GM10248 (cell line): ENCODE measurements around the gene C2.
"Not testable (repeated sequence)": the region's sequence is repeated elsewhere in the genome, so short reads cannot be mapped to it uniquely, and the experiment has no call there.

ENCODE experiments used
- CTCF ChIA-PET: fragments of 300-600 bp; sonication (Branson Sonifier 250); formaldehyde crosslinking; extraction: SDS; loops from one replicate; lab custom pipeline; 2021; ENCODE audit warnings: antibody characterized with exemption; lab: Yijun Ruan, JAX
- POLR2A ChIA-PET: fragments of 350-650 bp; sonication (Branson Sonifier 250); formaldehyde crosslinking; extraction: SDS; loops from one replicate; lab custom pipeline; 2020; ENCODE audit warnings: antibody characterized with exemption; lab: Yijun Ruan, JAX
- DNase-seq: peaks from one replicate; pipeline ENCODE4 v3.0.0; 2012; ENCODE audit errors: extremely low spot score
- CTCF ChIP-seq: IDR thresholded peaks from 2 replicates; pipeline ENCODE4 v1.5.1; 2012; ENCODE audit warnings: mild to moderate bottlenecking, low read depth; ENCODE audit errors: extremely low read depth, missing control alignments, control extremely low read depth

The C2 gene

GRCh38 chr6:31901415-31901952 lies 26.0 kb upstream of the C2 start:
- DNase-seq, result peak; percentile 77
- no peak for TF ChIP-seq CTCF
- ChIA-PET POLR2A (no interaction called here), CTCF (interaction anchor here (1.4 kb wide), 1 partner anchor 18 kb away, joined by 3 read pairs; no protein-coding TSS in a partner anchor)

- ChIA-PET POLR2A (interaction anchor here (0.9 kb wide), 1 partner anchor 75 kb away, joined by 3 read pairs; the partner anchor contains the start of gene HSPA1B), CTCF (interaction anchor here (1.0 to 1.4 kb wide), 2 partner anchors 18 to 69 kb away, joined by 3 read pairs; no protein-coding TSS in a partner anchor)
- TF ChIP-seq CTCF, result no peak
- DNase-seq, result peak; percentile 94
Observed at GRCh38 chr6:31901953-31902643, 25.4 kb upstream of the C2 start, which contains the start of gene ZBTB12. ZBTB12 (minus strand) TSS chr6:31902086; CDS start chr6:31901305, 781 bp downstream.

- POLR2A ChIA-PET, result no interaction called here
- DNase-seq, result no peak
- CTCF ChIA-PET, result no interaction called here
- no peak for TF ChIP-seq CTCF
Observed at GRCh38 chr6:31903957-31904356, 23.6 kb upstream of the C2 start.

DNA sequence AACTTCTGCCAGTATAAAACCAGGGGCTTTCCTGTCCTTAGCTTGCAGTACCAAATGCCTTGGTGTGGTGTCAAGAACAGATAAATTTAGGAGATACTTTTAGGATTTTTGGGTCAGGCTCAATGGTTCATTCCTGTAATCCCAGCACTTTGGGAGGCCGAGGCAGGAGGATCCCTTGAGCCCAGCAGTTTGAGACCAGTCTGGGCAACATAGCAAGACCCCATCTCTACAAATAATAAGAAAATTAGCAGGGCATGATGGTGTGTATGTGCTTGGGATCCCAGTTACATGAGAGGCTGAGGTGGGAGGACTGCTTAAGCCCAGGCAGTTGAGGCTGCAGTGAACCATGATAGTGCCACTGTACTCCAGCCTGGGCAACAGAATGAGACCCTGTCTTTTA lies 22.5 kb upstream of the C2 start:
- ChIA-PET POLR2A (no interaction called here), CTCF (interaction anchor here (1.1 kb wide), 1 partner anchor 13 kb away, joined by 3 read pairs; no protein-coding TSS in a partner anchor)
- no peak for TF ChIP-seq CTCF
- DNase-seq, result no peak

DNA sequence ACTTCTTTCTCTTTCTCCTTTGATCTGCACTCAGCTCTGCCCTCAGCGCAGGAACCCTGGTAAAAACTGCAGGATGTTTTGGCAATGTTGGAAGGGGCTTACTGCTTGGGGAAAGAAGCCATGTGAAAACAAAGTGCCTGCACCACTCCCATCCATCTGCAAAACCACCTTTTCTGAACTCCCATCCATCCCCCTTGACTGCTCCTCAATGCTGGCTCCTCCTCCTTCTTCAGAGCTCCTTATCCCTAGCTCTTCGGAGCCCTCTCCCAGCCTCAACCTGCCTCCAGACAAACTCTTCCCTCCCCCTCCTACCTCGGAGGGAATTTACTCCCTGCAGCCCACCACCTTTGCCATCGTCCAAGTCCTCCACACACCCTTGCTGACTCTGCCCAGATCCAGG lies 21.4 kb upstream of the C2 start:
- no peak for TF ChIP-seq CTCF
- CTCF ChIA-PET, result interaction anchor here (0.9 to 1.1 kb wide), 2 partner anchors 10 to 12 kb away, joined by 3 to 4 read pairs; no protein-coding TSS in a partner anchor
- POLR2A ChIA-PET, result no interaction called here
- DNase-seq, result no peak

DNA sequence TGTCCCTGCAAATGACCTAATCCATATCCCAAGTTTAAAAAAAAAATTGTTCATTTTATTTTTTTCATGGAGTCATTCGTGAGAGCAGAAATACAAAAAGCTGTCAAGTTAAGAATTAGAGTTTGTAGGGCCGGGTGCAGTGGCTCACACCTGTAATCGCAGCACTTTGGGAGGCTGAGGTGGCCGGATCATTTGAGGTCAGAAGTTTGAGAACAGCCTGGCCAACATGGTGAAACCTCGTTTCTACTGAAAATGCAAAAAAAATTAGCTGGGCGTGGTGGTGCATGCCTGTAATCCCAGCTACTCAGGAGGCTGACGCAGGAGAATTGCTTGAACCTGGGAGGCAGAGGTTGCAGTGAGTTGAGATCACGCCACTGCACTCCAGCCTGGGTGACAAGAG lies 20.8 kb upstream of the C2 start:
- DNase-seq, result not testable (repeated sequence)
- POLR2A ChIA-PET, result interaction anchor here (0.6 kb wide), 1 partner anchor 16 kb away, joined by 8 read pairs; no protein-coding TSS in a partner anchor
- CTCF ChIA-PET, result interaction anchor here (0.8 kb wide), 1 partner anchor 43 kb away, joined by 3 read pairs; no protein-coding TSS in a partner anchor
